ENCODE measurements around the gene EHD4.

EHD4 gene

GRCh38 chr15:41921639-41922038 lies 50.7 kb downstream of the EHD4 start:
- Histone ChIP-seq H3K4me2 (ENCODE audit: low read length) (no peak overlapping the region), H3K27me3 (ENCODE audit: low read depth, low read length) (no peaks in the 10 kb centered on the region), H3K4me3 (ENCODE audit: low read length) (no peak overlapping the region), H3K9me3 (ENCODE audit: insufficient read depth, low read length) (peaks cover 3% of the 10 kb centered on the region; the same call in 1 of the 2 replicates), H3K4me1 (ENCODE audit: low read length) (peaks cover 22% of the 10 kb centered on the region), H3K9ac (ENCODE audit: low read length) (no peak overlapping the region), H4K20me1 (ENCODE audit: insufficient read depth, low read length) (peaks cover 16% of the 10 kb centered on the region), H2AFZ (ENCODE audit: low read depth, low read length) (no peak overlapping the region), H3K36me3 (replicated peaks; ENCODE audit: low read depth, low read length) (peaks cover 41% of the 10 kb centered on the region), H3K27ac (ENCODE audit: low read length) (no peak overlapping the region), H3K79me2 (ENCODE audit: low read length) (no peaks in the 10 kb centered on the region)
- no peak for TF ChIP-seq CTCF (IDR thresholded peaks at IDR 0.05; ENCODE audit: low read depth, low read length)
- no peak for TF ChIP-seq EZH2phosphoT487 (IDR thresholded peaks at IDR 0.05; ENCODE audit: low read depth)

- TF ChIP-seq CTCF (IDR thresholded peaks at IDR 0.05; ENCODE audit: low read depth, low read length) (no peak), EZH2phosphoT487 (IDR thresholded peaks at IDR 0.05; ENCODE audit: low read depth) (no peak)
- peaks cover 22% of the 10 kb centered on the region for H3K4me1 ChIP-seq (ENCODE audit: low read length)
- peaks cover 41% of the 10 kb centered on the region for H3K36me3 ChIP-seq (replicated peaks; ENCODE audit: low read depth, low read length)
- H3K27ac ChIP-seq (ENCODE audit: low read length) = no peak overlapping the region
- peaks cover 12% of the 10 kb centered on the region for H4K20me1 ChIP-seq (ENCODE audit: insufficient read depth, low read length)
- H3K9ac ChIP-seq (ENCODE audit: low read length) = no peak overlapping the region
- no peak overlapping the region for H2AFZ ChIP-seq (ENCODE audit: low read depth, low read length)
- peaks cover 3% of the 10 kb centered on the region; the same call in 1 of the 2 replicates for H3K9me3 ChIP-seq (ENCODE audit: insufficient read depth, low read length)
- H3K4me3 ChIP-seq (ENCODE audit: low read length) = no peak overlapping the region
- H3K27me3 ChIP-seq (ENCODE audit: low read depth, low read length) = no peaks in the 10 kb centered on the region
- H3K4me2 ChIP-seq (ENCODE audit: low read length) = no peak overlapping the region
- no peaks in the 10 kb centered on the region for H3K79me2 ChIP-seq (ENCODE audit: low read length)
These were observed 51.2 kb downstream of the EHD4 start for GRCh38 chr15:41921167-41921566.

- H3K27ac ChIP-seq (ENCODE audit: low read length) = no peak overlapping the region
- no peak overlapping the region for H2AFZ ChIP-seq (ENCODE audit: low read depth, low read length)
- H3K4me3 ChIP-seq (ENCODE audit: low read length) = no peak overlapping the region
- no peak overlapping the region for H3K9ac ChIP-seq (ENCODE audit: low read length)
- H4K20me1 ChIP-seq (ENCODE audit: insufficient read depth, low read length) = peaks cover 12% of the 10 kb centered on the region
- peaks cover 41% of the 10 kb centered on the region for H3K36me3 ChIP-seq (replicated peaks; ENCODE audit: low read depth, low read length)
- peaks cover 22% of the 10 kb centered on the region for H3K4me1 ChIP-seq (ENCODE audit: low read length)
- TF ChIP-seq EZH2phosphoT487 (IDR thresholded peaks at IDR 0.05; ENCODE audit: low read depth) = no peak
- TF ChIP-seq CTCF (IDR thresholded peaks at IDR 0.05; ENCODE audit: low read depth, low read length) = no peak
- peaks cover 3% of the 10 kb centered on the region; the same call in 1 of the 2 replicates for H3K9me3 ChIP-seq (ENCODE audit: insufficient read depth, low read length)
- H3K27me3 ChIP-seq (ENCODE audit: low read depth, low read length) = no peaks in the 10 kb centered on the region
- H3K79me2 ChIP-seq (ENCODE audit: low read length) = no peaks in the 10 kb centered on the region
- H3K4me2 ChIP-seq (ENCODE audit: low read length) = no peak overlapping the region
These were observed 52.3 kb downstream of the EHD4 start for GRCh38 chr15:41919954-41920538.

GRCh38 chr15:41919201-41919820 lies 53.0 kb downstream of the EHD4 start:
- Histone ChIP-seq H4K20me1 (ENCODE audit: insufficient read depth, low read length) (peaks cover 9% of the 10 kb centered on the region), H3K4me3 (ENCODE audit: low read length) (no peak overlapping the region), H3K27ac (ENCODE audit: low read length) (no peak overlapping the region), H3K36me3 (replicated peaks; ENCODE audit: low read depth, low read length) (peaks cover 40% of the 10 kb centered on the region), H3K9me3 (ENCODE audit: insufficient read depth, low read length) (peaks cover 3% of the 10 kb centered on the region; the same call in 1 of the 2 replicates), H3K4me1 (ENCODE audit: low read length) (peaks cover 18% of the 10 kb centered on the region), H2AFZ (ENCODE audit: low read depth, low read length) (no peak overlapping the region), H3K79me2 (ENCODE audit: low read length) (no peaks in the 10 kb centered on the region), H3K4me2 (ENCODE audit: low read length) (no peak overlapping the region), H3K27me3 (ENCODE audit: low read depth, low read length) (no peaks in the 10 kb centered on the region), H3K9ac (ENCODE audit: low read length) (no peak overlapping the region)
- TF ChIP-seq CTCF (IDR thresholded peaks at IDR 0.05; ENCODE audit: low read depth, low read length) (no peak), EZH2phosphoT487 (IDR thresholded peaks at IDR 0.05; ENCODE audit: low read depth) (no peak)
